NCI-H82 (cell line): ENCODE results near the gene ABCC9.
A peak's percentile ranks its signal among the peaks of the same experiment; 100 is the strongest.

Experiments used
- DNase-seq: peaks from one replicate; lab custom pipeline; 2025; lab: John Stamatoyannopoulos, UW

The ABCC9 gene

DNA sequence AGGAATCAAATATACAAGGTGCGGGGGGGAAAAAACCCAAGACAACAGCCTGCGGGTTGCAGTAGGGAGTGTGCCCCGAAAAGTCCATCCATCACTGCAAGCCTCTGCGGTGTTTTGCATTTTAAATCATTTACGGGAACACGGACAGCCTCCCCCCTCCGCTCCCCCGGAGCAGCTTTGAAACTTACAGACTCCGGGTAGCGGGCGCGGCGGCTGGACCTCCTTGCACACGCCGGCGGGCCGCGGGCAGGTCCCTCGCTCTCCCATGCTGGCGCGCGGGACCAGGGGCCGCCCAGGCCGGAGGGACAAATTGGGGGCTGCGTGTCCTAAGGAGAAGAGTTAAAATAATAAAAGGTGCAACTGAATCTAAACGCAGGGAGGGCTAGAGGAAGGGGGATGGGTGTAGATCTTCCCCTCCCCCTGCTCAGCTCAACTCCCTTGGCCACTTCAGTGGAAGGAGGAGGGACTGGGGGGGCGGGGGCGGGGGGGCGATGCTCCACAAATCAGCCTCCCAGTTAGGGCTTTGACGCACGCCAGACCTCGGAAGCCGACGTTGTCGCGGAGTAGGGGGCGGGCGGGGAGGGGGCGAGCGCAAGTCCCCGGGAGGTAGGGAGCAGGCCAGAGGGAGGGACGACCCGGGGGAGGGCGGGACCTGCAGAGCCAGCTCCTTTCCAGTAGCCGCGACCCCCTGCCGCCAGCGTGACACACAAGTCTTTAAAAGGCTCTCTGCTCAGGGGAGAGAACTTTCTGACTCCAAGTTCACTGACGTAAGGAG, 166.7 kb downstream of the ABCC9 start, which contains the start of gene KCNJ8:
Gene KCNJ8, minus strand, starts transcription at position 349 of the 775 bp plus-strand sequence. CDS start 1,090 bp downstream, outside the sequence.
- DNase-seq: peak; percentile 97

DNA sequence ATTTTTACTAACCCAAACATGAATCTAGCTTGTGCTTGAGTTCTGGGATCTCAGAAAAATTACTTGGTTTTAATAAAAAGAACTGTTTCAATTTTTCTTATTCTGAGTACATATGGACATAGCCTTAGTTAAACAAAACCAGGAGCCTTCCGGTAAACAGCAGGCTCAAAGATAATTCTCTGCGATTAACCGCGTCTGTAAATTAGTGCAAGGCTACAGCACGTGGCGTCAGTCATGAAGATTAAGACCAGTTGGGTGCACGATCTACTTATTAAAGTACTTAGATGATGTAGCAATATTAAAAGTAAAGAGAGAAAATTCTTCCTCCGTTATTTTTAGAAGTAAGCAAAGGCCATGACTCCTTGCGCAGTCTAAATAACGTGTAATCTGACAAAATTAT, 167.4 kb downstream of the ABCC9 start:
- DNase-seq: peak; percentile 83

DNA sequence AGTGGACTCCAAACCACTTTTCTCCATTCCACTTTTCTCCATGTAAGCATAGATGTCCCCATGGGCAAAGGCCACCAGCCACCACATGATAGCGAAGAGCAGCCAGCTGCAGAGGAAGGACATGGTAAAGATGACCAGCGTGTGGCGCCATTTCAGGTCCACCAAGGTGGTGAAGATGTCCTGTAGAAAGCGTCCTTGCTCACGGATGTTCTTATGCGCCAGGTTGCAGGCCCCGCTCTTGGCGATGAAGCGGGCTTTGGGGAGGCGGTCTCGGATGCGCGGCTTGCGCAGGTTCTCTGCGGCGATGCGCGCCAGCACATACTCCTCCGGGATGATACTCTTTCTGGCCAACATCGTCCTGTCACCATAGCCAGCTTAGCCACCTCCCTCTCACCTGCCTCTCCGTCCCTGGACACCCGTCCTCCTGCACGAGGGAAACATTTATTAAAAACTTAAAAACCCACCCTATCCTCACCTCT, 167.9 kb downstream of the ABCC9 start:
- peak; percentile 74 for DNase-seq

DNA sequence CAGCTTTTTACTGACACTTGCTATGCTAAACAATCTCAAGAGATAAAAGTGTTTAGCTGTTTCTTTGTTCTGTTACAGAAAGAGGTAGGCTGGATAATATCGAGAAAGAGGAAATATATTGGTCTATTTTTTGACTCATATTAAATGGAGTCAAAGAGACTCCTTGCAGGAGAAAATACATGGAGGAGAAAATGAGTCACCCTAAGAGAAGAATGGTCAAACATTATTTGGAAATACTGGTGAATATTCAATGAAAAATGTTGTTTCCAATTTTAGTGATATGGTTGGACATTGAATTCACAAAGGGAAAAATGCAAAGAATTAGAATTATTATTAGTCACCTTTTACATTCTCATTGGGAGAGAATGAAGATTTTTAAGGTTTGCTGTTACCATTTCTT, 169.9 kb downstream of the ABCC9 start:
- DNase-seq: no peak

DNA sequence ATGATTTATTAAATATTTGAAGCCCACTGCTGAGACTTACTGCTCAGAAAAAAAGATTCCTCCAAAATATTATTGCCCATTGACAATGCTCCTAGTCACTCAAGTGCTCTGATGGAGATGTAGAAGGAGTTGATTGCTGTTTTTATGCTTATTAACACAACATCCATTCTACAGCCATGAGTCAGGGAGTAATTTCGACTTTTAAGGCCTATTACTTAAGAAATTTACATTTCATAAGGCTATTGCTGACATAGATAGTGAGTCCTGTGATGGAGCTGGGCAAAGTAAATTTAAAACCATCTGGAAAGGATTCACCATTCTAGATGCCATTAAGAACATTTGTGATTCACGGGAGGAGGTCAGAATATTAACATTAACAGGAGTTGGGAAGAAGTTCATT, 171.9 kb downstream of the ABCC9 start:
- DNase-seq: no peak

DNA sequence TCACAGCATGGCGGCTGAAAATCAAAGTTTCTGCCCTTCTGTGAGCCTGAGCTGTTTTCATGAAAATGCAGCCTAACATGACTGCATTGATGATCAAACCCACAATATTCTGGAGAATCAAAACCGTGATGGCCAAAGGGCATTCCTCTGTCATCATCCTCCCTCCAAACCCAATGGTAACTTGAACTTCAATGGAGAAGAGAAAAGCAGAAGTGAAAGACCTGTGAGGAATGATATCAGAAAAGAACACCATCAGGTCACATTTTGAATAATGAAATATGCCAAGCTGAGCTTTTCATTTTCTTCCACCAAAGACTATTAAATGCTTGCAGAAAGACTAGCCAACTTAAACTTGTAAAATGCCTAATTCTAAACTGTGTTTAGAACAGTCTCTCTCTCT, 174.8 kb downstream of the ABCC9 start:
- no peak for DNase-seq

DNA sequence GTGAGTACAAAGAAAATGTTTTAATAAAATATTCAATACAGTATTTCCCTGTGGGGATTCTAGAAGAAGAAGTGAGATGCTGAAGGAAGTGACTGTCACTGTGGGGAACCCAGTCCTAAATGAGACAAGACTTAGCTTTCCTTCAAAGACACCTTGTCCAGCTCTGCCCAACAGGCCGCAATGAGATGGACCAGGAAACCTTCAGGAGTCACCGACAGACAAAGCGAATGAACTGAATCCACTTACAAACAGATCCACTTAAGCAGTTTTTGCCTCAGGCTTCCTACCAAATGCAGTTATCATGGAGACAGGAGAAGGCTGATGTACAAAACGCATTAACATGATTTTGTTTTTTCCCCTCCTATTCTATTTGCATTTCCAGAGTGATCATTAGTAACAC, 176.3 kb downstream of the ABCC9 start:
- DNase-seq: no peak

DNA sequence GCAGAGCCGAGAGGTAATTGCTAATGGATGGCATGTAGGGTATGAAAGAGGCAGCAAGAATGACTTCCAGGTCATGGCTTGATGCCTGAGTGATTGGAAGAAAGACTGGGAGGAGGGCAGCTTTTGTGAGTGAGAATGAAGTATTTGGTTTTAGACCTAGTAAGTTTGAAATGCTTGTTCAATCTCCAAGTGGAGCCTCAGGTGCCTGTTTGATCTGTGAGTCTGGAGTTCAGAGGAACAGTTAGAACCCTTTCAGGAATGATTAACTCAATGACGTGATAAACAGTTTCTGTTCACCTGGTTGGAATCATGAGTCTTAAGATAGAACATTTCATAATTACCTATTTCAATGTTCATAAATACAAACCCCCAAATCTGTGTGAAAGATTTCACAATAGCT, 177.2 kb downstream of the ABCC9 start:
- DNase-seq: no peak

DNA sequence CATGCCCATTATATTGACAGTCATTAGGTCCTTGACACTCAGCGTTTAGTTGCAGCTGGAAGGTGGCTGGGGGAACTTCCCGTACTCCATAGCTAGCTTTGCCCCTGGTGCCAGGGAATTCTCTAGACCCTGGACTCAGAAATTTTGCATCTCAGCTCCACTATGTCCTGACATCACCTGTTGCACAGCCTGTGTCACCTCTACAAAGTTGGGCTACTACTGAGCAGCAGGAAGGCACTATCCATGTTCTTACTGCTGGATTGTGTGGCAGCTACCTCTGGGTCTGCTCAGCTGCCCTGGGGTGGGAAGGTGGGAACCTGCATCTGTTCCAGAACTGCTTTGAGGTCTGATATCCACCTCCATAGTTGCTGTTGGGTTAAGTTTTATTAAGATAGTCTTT, 177.7 kb downstream of the ABCC9 start:
- no peak for DNase-seq

DNA sequence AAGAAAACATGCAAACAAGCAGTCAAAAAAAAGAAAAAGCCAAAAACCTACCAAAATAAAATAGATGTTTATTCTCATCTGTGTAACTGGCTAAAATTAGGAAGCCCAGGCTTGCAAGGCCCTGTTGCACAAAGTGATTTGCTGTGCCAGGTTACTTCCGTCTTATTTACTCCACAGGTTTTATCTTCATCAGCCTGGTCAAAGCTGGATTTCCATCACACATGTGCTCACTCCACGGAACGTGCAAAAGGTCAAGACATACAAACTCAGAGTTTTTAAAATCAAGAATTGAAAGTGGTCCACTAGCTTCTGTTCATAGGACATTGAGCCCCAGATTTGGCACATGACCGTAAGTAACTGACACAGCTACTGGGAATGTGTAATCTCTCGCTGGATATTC, 181.5 kb downstream of the ABCC9 start:
- DNase-seq: no peak

DNA sequence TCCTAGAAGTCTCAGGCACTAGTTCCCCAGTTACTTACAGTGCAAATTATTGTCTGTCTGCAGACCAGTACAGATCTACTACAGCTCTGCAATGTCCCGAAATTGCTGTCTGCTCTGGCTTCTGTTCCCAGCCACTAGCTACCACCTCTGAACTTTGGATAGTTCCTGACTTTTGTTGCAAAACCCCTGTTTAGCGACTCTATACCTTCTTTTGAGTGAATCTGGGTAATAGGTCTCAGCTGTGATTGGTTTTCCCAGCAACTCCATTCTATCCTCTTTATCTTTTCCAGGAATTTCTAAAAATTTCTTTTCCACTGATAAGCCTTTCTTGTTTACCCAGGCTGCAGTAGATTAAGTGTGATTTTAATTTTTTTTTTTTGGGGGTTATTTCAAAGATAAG, 183.5 kb downstream of the ABCC9 start:
- no peak for DNase-seq

DNA sequence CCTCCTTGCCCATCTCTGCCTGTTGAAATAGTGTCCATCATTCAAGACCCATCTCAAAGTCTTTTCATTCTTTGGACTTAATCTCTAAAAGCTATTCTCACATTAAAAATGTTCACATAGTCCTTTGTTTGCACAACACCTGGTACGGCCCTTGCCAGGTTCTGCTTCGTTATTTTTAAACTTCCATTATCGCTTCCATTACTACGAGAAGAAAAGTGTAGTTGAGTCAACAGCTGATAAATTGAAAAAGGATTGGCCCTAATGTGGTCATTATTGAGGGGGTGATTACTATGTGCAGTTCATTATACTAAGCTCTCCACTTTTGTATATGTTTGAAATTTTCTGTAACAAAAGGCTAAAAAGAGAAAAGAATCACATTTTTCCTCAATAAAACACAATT, 184.5 kb downstream of the ABCC9 start:
- DNase-seq: no peak

DNA sequence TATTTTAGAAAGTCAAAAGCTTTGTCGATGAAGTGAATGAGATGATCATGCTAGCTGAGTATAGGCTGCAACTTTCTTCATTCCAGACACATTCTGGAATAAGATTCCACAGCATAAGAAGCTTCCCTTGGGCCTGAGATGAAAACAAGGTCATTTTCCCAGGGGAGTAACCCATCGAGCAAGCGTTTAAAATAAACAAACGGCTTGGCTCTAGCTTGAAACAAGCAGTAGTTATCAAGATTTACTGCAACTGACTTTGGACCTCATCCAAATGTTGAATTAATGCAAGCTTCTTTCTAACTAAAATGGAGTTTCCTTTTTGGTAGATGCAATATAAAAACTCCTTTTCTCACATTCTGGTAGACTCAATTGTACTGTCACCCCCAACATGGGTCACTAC, 189.7 kb downstream of the ABCC9 start:
- no peak for DNase-seq
